ENCODE results near the gene CORO2B.

The CORO2B gene

DNA sequence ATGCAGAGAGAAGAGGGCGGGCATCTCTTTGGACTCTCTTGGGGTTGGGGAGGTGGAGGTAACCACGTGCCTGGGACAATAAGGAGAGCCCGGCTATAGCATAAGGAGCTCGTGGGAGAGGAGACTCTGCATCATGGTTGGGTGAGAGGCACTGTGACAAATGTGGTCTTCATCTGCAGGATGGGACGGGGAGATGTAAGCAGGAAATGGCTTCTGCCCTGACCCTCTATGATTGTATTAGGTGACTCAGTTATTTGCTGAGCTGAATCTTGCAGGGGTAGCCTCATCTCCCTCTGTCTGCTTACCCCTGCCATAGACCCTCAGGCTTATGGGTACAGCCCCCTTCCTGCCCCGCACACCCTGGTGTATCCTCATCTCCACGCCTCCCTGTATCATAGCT is 48.7 kb downstream of the CORO2B start:
- in situ Hi-C loops (cut with HindIII; ENCODE audit: low sequenced_read_pairs) = no loop called here

DNA sequence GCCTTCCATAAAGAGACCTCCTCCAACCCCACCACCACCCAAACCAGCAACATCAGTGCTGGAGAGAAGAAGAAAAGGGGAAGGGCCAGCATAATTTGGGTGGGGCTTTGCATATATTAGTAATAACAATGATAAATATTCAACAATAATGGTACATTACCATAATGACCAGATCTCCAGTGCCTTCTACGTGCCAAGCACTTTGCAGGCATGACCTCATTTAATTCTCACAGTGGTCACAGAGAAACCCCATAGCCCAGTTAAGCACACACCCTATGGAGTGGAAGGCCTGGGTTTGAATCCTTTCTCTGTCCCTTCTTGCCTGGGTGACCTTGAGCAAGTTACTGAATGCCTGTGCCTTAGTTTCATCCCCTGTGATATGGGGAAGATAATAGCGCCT is 49.2 kb downstream of the CORO2B start:
- H3K4me3 ChIP-seq (ENCODE audit: low read depth, low read length) = no peak overlapping the region
- TF ChIP-seq, protein P1, sequence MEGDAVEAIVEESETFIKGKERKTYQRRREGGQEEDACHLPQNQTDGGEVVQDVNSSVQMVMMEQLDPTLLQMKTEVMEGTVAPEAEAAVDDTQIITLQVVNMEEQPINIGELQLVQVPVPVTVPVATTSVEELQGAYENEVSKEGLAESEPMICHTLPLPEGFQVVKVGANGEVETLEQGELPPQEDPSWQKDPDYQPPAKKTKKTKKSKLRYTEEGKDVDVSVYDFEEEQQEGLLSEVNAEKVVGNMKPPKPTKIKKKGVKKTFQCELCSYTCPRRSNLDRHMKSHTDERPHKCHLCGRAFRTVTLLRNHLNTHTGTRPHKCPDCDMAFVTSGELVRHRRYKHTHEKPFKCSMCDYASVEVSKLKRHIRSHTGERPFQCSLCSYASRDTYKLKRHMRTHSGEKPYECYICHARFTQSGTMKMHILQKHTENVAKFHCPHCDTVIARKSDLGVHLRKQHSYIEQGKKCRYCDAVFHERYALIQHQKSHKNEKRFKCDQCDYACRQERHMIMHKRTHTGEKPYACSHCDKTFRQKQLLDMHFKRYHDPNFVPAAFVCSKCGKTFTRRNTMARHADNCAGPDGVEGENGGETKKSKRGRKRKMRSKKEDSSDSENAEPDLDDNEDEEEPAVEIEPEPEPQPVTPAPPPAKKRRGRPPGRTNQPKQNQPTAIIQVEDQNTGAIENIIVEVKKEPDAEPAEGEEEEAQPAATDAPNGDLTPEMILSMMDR (IDR thresholded peaks at IDR 0.05; ENCODE audit: low read depth, low read length, missing control alignments) = no peak
- in situ Hi-C loops (cut with HindIII; ENCODE audit: low sequenced_read_pairs) = no loop called here
- DNase-seq (ENCODE audit: low read depth) = no peak

More for the DNA sequence above, 48.7 kb downstream of the CORO2B start:
- DNase-seq (ENCODE audit: low read depth) = no peak
- TF ChIP-seq, protein P1 (IDR thresholded peaks at IDR 0.05; ENCODE audit: low read depth, low read length, missing control alignments) = no peak
- H3K4me3 ChIP-seq (ENCODE audit: low read depth, low read length) = no peak overlapping the region

DNA sequence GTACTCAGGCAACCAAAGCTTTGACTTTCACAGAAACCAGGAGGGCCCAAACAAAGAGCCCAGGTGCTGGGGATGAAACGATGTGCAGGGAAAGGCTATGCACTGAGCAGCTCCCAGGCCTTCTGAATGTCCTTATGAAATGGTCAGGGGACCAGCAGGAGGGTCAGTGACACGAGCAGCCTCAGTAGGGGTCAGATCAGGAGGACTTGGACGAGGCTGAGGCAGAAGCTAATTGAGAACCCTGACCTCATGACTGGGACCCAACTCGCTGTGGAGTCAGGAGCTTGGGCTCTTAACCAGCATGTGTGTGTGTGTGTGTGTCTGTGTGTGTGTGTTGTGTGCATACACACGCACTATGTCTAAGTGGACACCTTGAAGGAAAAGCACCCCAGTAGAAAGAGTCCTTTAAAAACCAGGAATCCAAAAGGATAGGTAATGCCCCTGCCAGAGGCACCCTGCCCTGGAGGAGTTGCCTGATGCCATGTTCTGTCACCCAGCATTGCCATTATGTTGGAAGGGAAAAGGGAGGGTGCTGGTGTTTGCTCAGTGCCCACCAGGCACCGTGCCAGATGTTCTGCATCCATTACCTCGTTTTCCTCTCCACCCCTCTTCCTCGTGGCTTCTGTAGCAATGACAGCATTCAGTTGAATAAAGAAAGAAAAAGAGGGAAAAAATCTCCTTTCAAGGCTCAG is 50.9 kb downstream of the CORO2B start:
- in situ Hi-C loops (cut with HindIII; ENCODE audit: low sequenced_read_pairs) = no loop called here
- H3K4me3 ChIP-seq (ENCODE audit: low read depth, low read length) = no peak overlapping the region
- TF ChIP-seq, protein P1 (IDR thresholded peaks at IDR 0.05; ENCODE audit: low read depth, low read length, missing control alignments) = no peak

DNA sequence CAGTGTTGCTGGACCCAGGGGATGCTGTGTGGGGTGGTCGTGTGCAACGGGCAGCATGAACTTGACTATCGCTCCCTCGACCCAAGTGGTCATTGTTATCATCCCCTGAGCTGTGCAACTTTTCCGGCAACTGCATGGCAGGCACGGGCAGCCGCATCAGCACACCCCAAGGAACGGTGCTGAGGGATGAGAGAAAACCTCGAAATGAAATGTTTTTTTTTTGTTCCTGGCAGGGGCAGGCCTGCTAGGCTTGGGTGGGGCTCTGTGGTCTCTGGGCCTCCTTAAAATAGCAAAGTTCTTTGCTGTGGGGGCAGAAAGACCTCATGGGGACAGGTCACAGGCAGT is 51.4 kb downstream of the CORO2B start:
- H3K4me3 ChIP-seq (ENCODE audit: low read depth, low read length) = no peak overlapping the region
- in situ Hi-C loops (cut with HindIII; ENCODE audit: low sequenced_read_pairs) = no loop called here
- TF ChIP-seq, protein P1 (IDR thresholded peaks at IDR 0.05; ENCODE audit: low read depth, low read length, missing control alignments) = no peak
- DNase-seq (ENCODE audit: low read depth) = no peak

More for the DNA sequence above, 50.9 kb downstream of the CORO2B start:
- DNase-seq (ENCODE audit: low read depth) = no peak

- TF ChIP-seq, protein P1 (IDR thresholded peaks at IDR 0.05; ENCODE audit: low read depth, low read length, missing control alignments) = peak; percentile 28
- in situ Hi-C loops (cut with HindIII; ENCODE audit: low sequenced_read_pairs) = no loop called here
- H3K4me3 ChIP-seq (ENCODE audit: low read depth, low read length) = no peak overlapping the region
- DNase-seq (ENCODE audit: low read depth) = no peak
Measured at GRCh38 chr15:68630836-68631235, 52.0 kb downstream of the CORO2B start.

- in situ Hi-C loops (cut with HindIII; ENCODE audit: low sequenced_read_pairs) = no loop called here
- no peak for DNase-seq (ENCODE audit: low read depth)
- TF ChIP-seq, protein P1 (IDR thresholded peaks at IDR 0.05; ENCODE audit: low read depth, low read length, missing control alignments) = no peak
- H3K4me3 ChIP-seq (ENCODE audit: low read depth, low read length) = no peak overlapping the region
Measured at GRCh38 chr15:68631601-68632051, 52.8 kb downstream of the CORO2B start.

Data from astrocyte of the cerebellum (primary cell).